ENCODE measurements around the gene CMKLR1.

Gene CMKLR1

DNA sequence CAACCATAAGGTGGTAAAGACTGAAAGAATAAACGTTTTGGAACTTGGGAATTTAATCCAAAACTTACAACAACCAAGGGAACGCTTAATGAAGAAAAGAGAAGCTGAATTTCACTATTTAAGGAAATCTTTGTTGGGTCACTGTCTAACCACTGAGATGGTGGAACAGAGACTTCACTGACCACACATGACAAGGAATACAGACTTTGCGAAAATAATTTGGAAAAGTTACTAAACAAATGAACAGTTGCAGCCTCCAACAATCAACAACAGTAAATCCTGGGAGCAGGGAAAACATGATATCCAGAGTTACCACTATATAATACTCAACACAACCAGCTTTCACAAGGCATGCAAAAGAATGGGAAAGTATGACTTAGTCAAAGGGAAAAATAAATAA is 79.1 kb downstream of the CMKLR1 start:
- no peak for DNase-seq (ENCODE audit: low read depth)

DNA sequence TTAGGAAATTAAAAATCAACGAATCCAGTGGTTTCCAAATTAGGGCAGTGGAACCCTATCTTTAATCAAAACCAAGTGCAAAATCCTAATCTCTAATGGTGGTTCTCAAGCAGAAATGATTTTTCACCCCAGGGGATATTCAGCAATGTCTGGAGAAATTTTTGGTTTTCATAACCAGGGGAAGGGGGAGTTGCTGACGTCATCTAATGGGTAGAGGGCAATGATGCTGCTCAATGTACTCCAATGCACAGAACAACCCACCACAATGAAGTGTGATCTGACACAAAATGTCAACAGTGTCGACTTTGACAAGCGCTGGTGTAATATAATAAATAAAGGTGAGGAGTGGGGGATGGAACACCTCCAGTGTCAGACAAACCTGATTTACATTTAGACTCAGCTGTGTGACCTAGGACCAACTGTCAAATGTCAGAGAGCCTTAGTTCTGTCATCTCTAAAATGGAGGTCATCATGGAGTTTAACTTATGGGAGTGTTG is 81.5 kb downstream of the CMKLR1 start:
- DNase-seq (ENCODE audit: low read depth): no peak

DNA sequence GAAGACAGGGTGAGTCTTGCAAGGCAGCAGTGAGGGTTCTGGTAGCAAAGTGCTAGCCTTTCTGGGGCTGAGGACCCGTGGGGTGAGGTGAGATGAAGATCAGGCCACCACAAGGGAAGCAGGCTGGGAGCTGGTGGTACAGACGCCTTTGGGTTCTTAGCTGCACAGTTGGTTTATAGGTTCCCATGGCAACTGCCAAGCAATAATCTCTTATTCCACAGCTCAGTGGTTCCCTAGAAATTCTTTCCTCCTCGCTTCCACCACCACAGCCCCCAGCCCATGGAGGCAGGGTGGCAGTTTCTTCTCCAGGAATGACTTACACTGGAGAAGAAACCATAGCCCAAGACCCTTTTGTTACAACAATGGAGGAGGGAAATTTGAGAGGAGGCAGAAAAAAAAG is 82.1 kb downstream of the CMKLR1 start:
- no peak for DNase-seq (ENCODE audit: low read depth)

DNA sequence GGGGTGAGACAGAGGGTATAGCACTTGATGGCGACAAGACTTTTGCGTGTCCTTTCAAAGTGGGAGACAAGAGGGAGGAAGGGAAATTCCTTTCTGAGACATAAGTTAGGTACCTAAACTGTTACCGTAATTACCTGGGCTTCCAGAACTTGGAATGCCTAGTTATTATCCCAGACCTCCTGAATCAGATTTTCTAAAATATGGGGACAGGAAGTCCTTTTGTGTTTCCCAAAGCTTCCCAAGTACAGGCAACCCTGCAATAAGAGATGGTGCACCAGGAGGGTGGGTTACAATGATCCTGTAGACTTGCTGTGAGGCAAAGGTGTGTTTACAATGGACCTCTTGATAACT is 83.9 kb downstream of the CMKLR1 start:
- DNase-seq (ENCODE audit: low read depth): no peak

DNA sequence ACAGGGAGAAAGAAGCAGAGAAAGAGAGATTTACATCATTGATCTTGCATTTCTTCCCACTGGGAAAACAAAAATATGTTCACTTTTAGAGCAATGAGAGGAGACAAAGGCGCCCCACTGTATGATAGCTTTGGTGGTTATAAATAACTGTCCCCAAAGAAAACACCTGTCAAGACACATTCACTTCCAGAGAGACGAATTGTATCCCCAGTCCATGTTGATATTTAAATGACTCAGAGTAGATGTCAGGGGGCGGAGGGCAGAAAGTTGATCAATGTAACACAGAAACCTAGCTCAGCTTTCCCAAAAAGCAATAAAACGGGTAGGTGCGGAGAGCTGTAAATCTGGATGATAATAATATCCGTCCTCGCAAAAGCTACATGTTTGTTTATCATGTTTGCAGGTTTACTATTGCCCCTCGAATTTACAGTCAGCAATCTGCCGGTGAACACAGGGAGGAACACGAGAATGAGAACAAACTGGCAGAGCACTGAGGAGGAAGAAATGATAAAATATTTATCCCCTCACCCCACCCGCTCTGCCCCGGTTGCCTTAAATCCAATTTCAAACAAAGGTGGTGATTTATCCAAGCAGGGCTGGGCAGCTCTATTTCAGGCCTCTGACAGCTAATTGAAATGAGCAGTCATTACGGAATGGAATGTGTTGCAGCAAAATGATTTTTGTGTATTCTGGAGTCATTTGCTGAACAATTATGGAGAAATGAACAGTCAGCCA is 84.4 kb downstream of the CMKLR1 start:
- DNase-seq (ENCODE audit: low read depth): no peak

DNA sequence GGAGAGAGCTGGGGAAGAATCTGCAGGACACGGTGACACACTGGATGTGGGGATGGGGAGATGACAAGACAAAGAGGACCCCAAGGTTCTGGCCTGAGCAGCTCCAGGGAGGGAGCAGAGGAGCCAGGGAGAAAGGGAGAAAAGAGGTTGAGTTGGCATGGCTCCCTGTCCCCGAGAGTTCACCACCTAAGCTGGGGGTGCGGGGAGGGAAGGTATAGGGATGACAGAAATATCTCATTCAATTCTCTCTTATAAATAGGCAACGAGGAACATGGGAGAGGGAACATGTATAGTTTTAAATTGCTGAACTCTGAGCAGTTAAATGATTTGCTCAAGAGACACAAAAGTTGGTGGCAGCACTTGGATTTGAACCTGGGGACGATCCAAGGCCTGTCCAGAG is 85.1 kb downstream of the CMKLR1 start:
- no peak for DNase-seq (ENCODE audit: low read depth)

DNA sequence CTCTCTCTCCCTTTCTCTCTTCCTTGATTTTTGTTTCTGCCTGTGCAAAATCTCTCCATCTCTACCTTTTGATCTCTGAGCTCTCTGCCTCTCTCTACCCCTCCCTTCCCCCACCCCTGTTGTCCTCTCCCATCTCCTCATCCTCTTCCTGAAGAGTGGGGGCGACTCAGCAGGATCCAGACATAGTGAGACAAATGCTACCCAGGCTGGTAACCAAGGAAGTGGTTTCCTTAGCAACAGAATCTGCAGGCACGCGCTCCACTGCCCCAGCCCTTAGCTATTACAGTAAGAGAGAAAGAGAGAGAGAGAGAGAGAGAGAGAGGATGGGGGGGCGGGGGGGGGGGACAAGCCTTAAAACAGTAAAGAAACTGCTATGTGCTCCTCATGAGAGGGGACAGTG is 85.6 kb downstream of the CMKLR1 start:
- no peak for DNase-seq (ENCODE audit: low read depth)

DNA sequence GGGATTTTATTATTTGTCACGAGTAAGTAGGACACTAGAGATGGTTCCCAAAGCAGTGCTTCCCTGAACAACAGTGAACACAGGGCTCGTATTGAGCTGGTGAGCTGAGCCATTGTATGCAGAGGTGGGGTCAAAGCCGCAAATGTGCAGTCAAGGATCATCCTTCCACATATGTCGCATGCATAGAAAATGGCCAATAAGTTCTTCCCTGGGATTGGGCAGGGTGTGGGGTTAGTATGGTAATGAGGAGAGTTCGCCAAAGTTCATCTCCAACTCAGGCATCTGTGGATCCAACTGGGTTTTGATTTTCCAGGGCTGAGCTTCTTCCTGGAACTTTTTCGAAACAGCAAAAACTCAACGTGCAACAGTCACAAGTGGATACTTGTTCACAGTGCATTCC is 86.6 kb downstream of the CMKLR1 start:
- DNase-seq (ENCODE audit: low read depth): no peak

DNA sequence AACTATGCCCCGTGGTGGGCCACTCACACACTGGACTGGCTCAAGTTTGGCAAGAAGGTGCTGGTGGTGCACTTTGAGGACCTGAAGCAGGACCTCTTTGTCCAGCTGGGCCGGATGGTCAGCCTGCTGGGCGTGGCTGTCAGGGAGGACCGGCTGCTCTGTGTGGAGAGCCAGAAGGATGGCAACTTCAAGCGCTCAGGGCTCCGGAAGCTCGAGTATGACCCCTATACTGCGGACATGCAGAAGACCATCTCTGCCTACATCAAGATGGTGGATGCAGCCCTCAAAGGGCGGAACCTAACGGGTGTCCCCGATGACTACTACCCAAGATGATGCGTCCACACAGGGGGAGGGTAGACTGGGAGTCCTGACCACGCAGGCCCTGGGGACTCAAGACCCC is 91.1 kb downstream of the CMKLR1 start:
- DNase-seq (ENCODE audit: low read depth): no peak

DNA sequence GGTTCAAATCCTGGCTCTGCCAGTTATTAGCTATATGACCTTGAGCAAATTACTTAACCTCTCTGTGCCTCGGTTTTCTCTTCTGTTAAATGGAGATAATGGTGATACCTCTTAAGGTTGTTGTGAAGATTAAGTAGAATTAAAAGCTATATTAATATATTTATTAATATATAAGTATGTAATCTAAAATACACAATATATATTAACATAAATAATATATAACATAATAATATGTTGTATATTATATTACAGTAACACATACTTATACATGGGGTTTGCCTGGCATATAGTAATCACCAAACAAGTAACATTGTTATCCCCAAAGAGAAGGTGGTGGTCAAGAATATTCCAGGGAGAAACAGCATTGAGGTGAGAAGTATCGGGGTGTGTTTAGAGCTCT is 92.0 kb downstream of the CMKLR1 start:
- DNase-seq (ENCODE audit: low read depth): no peak

DNA sequence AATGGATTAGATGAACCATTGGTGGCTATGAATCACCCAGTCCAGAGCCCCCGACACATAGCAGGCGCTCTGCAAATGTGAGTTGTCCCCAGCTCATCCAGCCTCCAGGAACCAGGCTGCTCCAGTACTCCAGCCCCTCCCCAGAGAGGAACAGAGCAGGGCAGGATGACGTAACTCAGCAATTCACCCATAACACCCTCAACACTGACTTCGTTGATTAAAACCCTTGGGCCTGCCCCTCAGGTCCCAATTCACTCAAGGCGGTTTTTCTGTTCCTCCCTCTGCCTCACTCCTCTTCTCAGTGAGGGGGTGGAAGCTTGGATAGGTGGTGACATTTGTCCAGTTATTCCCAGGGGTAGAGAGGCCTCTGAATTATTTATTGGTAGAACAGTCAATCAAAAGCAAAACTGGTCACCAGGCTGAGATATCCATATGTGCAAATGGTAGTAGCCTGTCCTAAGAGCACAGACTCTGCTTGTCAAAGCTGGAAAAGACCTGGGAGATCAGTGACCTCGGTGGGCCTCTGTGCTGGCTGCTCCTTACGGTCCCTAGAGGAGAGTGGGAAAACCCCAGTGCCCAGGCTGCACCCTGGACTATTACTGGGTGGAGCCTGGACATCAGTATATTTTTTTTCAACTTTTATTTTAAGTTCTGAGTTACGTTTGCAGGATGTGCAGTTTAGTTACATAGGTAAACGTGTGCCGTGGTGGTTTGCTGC is 97.0 kb downstream of the CMKLR1 start:
- DNase-seq (ENCODE audit: low read depth): no peak

DNA sequence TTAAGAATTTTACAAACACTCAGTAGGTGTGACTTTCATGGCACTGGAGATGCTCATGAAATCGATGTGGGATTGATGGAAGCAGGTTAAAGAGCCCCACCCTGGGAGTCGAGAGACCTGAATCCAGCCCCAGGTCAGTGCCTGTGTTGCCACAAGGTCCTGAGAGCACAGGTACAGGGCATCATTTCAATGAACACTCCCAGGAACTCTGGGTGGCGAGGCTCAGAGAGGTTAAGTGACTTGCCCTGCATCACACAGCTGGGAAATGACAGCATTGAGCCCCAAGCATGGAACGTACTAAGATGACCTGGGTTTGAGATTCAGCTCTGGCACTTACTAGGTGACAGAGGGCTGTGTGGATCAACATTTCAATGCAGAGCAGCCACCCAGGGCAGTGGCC is 98.2 kb downstream of the CMKLR1 start:
- no peak for DNase-seq (ENCODE audit: low read depth)

DNA sequence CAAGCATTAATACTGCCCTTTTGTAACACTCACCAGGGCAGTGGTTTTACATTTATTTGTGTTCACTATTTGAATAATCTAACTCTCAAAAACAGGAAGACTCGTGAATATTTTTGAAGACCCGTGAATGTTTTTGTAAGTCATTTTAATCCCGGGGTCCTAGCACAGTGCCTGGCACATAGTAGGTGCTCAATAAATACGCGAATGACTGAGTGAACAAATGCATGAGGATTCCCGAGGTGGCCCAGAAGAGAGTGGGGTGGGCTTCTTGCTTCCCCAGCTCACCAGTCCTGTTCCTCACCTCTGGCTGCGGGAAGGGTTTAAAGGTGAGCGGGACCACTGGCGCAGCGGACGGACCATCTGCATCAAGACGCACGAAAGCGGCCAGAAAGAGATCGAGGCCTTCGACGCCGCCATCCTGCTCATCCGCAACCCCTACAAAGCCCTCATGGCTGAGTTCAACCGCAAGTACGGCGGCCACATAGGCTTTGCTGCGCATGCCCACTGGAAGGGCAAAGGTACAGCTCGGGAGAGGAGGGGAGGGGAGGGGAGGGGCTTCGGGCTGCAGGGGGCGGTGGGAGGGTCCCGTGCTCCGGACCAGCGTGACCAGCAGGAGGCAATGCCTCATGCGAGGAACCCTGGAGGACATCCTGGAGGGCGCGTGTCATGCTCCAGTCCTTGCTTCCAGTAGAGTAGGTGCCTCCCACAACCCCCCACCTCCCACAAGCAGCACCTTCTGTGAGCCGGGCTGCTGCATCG is 98.9 kb downstream of the CMKLR1 start:
- no peak for DNase-seq (ENCODE audit: low read depth)

DNA sequence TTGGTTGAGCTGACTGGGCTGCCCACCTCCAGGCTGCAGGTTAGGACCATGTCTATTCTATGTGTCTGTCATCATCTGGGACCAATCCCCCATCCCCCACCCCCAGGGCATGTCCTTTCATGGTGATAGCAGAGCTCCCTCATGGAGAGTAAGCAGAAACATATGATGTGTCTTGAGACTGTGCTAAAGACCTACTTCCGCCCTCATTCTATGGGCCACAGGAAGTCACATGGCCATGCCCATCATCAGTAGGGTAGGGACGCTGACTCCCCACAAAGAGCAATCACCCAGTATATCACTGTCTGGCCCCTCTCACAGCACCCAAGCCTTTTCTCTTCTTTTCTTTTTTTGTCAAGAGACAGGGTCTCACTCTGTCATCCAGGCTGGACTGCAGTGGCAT is 99.7 kb downstream of the CMKLR1 start:
- no peak for DNase-seq (ENCODE audit: low read depth)

DNA sequence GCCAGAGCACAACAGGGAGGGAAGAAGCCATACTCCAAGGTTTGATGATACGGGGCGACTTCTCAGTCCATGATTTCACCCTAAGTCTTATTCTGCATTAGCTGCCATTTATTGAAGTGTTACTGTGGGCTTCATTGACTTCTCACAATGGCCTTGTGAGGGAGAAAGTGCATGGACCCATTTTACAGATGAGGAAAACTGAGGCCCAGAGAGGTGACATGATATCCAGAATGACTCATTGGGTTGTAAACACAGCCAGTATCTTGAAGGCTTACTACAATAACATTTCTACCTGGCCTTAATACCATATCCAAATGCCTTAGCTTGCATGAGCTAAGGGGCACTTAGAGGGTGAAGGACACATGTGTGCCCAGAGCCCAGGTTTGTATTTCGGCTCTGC is 100.6 kb downstream of the CMKLR1 start:
- DNase-seq (ENCODE audit: low read depth): no peak
